ENCODE results near the gene CCDC200.
"Not testable (repeated sequence)": the region's sequence is repeated elsewhere in the genome, so short reads cannot be mapped to it uniquely, and the experiment has no call there.

Gene CCDC200

DNA sequence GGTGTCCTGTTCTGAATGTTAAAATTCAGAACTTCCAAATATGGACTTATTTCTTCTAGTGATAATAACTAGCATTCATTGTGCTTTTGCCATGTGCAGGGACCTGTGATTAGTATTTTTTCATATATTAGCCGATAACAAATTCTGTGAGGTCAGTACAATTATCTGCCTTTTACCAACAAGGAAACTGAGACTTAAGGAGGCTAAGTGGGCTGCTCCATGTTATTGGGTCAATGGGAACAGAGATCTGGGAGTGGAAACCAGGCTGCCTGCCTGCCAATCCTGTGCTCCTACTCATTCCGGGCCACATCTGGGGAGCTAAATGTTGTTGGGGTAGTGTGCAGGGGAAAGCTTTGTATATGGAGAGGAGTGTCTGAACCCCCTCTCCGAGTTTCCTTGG lies 13.1 kb downstream of the CCDC200 start:
- no peak for DNase-seq

DNA sequence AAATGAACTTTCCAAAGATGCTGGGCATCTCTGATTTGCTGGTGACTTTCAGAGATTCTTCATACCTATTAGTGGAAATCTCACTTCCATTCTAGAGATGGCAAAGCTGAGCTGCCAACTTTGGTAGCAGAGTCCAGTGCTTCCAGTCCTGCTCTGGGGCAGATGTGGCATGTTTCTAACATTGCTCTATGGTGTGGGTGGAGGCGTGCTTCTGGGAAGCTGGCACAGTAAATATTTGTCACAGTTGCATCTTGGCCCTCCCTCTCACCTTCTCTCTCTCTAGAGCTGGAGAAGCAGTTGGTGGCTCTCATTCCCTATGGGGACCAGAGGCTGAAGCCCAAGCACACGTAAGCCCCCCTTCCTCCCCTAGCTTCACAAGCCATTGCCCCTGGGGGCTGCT lies 14.9 kb downstream of the CCDC200 start:
- DNase-seq: no peak

DNA sequence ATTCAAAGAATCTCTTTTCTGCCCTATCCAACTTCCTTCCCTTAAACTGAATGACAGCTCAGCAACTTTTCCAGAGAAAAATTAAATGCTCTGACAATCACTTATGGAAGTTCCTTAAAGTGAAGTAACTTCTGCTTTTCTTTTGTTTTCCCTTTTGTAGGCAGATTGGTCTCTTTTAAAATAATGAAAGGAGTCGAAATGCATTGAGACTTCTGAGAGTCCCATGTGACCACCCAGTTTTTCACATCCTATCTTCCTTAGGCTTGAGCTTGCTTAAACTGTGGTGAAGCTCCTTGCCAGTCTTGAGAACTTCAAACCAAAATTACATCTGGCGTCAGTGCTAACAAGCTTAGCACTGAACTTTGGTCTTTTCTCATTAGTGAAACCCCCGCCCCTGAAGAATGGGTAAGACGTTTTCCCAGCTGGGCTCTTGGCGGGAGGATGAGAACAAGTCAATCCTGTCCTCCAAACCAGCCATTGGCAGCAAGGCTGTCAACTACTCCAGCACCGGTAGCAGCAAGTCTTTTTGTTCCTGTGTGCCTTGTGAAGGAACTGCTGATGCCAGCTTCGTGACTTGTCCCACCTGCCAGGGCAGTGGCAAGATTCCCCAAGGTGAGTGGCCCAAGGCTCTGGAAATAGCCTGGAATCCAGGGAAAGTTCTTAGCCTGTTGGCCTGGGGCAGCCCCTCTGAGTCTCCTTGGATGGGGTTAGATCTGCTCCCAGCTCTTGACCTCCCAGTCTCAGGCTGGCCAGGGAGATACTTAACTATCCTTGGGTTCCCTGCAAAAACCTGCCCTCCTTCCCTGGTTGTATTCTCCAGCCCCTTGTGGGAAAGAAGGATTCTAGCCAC lies 15.6 kb downstream of the CCDC200 start:
- DNase-seq: no peak

DNA sequence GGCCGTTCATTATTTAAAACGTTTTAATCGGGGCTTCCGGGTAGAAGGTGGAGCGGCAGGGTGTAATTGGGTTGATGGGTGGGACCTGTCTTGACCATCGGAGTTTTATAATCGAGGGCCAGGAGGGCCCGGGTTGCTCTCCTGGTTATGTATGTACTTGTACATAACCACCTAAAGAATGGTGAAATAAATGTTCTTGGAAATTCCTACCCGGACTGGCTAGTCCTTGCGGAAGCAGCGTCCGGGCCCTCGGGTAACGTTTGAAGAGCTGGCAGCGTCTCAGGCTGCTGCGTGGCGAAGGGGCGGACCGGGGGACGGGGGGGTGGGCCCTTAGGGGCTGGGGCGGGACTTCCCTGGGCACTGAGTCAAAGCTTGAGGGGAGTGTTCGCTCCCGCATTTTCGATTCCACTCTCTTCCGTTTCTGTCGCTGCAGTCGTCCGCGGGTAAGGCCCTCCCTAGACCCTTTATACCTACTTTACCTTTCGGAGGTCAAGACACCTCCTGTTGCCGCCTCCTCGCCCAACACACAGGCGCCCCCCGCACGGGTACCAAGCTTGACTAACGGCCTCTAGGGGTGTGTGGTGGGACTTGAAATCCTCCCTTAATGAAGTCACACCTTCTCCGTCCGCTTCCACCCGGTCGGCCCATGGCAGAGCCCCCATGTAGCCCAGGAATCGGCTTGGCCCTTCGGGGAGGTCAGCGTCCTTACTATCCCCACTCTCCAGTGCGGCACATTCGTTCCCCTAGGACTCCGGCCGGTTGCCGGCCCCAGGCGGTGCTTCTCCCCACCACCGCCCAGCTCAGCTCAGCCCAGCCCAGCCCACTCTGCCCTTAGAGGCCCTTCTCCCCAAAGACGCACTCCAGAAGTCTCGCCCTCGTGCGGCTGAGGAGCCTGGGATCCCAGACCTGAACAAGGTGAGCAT lies 16.7 kb downstream of the CCDC200 start, which contains the start of gene TMEM106A:
TMEM106A (plus strand) TSS at position 396 of the 923 bp plus-strand sequence. CDS start 1,167 bp downstream, outside the sequence.
- DNase-seq: peak; percentile 74

DNA sequence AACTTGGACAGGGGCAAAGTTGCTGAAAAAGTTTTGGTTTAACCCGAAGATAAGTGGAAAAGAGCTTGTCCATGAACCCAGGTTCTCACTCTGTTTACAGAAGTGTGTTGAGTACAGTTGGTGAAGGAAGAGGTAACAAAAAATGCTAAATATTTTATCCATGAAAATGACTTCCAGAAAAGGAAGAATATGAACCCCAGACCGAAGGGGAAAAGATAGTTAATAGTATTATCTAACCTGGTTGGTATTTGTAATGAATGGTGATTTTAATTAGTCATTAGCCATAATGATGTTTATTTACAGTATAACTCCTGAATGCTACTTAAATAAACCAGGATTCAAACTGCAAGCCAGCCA lies 17.3 kb downstream of the CCDC200 start:
- DNase-seq: no peak

DNA sequence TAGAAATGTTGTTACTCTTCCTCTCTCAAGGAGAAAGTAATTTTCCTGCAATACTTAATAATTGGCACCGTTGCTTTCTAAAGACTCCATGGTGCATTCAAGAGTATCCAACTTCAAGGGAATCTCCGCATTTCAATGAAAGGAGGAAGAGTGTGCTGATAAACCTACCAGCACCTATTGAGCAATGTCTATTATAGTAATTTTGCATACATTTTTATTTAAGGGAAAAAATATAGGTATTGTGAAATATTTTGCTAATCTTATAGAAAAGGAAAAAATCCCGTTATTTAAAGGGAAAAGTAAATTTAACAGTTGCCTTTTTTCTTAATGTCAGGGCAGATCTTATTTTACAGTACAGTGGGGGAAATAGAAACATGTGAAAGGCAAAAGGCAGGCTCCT lies 17.8 kb downstream of the CCDC200 start:
- DNase-seq: no peak

DNA sequence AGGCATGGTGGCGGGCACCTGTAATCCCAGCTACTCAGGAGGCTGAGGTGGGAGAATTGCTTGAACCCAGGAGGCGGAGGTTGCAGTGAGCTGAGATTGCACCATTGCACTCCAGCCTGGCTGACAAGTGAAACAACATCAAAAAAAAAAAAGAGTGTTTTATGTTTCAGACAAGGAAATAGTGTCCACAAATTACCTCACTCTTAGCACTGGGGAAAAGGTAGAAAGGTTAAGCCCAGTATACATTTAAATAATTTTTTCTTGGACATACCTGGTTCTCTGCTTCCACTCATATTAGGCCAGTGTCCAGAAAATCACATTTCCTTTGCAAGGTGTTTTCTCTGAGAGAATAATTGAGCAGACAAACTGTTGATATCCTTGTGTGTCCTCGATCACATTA lies 25.4 kb downstream of the CCDC200 start:
- not testable (repeated sequence) for DNase-seq

DNA sequence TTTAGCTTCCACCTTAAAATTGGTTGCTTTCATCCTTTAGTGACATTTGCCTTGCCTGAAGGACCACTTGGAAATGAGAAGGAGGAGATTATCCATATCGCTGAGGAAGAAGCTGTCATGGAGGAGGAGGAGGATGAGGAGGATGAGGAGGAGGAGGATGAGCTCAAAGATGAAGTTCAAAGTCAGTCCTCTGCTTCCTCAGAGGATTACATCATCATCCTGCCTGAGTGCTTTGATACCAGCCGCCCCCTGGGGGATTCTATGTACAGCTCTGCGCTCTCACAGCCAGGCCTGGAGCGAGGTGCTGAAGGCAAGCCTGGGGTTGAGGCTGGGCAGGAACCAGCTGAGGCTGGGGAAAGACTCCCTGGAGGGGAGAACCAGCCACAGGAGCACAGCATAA lies 28.3 kb downstream of the CCDC200 start:
- DNase-seq: no peak

DNA sequence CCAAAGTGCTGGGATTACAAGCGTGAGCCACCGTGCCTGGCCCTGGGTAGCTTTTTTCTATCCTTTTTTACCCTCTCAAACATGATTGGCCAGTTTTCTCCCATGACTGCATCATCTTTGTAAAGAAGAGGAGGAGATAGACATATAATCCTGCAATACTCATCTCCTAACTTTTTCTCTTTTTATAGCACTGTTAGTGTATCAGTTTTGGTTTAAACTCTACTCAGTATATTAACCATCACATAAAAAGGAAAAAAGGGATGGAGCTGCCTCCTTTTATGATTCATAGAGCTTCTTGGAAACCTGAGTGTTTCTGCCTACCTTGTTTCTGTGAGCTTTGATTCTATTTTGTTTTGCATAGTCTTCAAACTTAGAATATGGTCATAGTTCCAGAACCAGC lies 28.8 kb downstream of the CCDC200 start:
- no peak for DNase-seq

DNA sequence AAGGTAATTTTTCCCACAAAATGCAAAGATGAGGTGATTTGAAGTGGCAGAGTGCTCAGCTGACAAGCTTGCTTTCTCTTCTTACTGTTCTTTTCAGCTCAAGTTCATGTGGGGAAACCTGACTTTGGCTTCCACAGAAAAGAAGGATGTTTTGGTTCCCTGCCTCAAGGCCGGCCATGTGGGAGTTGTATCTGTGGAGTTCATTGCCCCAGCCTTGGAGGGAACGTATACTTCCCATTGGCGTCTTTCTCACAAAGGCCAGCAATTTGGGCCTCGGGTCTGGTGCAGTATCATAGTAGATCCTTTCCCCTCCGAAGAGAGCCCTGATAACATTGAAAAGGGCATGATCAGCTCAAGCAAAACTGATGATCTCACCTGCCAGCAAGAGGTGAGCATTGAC lies 35.2 kb downstream of the CCDC200 start:
- DNase-seq: no peak

DNA sequence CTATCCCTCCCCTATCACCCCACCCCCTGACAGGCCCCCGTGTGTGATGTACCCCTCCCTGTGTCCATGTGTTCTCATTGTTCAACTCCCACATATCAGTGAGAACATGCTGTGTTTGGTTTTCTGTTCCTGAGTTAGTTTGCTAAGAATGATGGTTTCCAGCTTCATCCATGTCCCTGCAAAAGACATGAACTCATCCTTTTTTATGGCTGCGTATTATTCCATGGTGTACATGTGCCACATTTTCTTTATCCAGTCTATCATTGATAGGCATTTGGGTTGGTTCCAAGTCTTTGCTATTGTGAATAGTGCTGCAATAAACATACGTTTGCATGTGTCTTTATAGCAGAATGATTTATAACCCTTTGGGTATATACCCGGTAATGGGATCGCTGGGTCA lies 41.8 kb downstream of the CCDC200 start:
- DNase-seq: not testable (repeated sequence)

DNA sequence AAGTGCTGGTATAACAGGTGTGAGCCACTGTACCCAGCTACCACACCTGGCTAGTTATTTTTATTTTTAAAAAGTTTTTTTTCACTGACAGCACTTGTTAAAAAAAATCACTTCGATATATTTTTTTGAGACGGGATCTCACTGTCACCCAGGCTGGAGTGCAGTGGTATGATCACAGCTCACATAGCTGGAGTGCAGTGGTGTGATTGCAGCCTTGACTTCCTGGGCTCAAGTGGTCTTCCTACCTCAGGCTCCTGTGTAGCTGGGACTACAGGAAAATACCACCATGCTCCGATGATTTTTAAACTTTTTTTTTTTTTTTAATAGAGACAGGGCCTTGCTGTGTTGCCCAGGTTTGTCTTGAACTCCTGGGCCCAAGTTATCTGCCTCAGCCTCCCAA lies 44.5 kb downstream of the CCDC200 start:
- DNase-seq: no peak

DNA sequence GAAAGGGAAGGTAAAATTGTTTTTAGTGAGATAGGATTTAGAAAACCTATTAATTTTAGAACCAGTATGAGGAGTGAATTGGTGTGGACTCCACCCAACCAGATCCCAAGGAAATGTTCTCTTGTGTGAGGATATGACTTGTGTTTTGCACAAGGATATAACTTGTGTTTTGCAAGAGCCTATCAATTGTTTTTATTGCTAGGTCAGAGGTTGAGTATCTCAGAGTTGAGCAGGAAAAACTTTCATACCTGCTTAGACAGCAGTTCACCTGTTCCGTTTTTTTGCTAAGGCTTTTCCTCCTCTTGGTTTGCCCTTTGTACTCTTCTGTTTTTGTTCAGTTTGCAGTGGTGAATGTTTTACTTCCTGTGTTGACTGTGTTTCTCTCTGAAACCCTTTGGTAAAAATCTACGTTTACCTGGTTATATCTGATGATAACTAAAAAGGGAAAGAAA lies 52.3 kb downstream of the CCDC200 start:
- no peak for DNase-seq

DNA sequence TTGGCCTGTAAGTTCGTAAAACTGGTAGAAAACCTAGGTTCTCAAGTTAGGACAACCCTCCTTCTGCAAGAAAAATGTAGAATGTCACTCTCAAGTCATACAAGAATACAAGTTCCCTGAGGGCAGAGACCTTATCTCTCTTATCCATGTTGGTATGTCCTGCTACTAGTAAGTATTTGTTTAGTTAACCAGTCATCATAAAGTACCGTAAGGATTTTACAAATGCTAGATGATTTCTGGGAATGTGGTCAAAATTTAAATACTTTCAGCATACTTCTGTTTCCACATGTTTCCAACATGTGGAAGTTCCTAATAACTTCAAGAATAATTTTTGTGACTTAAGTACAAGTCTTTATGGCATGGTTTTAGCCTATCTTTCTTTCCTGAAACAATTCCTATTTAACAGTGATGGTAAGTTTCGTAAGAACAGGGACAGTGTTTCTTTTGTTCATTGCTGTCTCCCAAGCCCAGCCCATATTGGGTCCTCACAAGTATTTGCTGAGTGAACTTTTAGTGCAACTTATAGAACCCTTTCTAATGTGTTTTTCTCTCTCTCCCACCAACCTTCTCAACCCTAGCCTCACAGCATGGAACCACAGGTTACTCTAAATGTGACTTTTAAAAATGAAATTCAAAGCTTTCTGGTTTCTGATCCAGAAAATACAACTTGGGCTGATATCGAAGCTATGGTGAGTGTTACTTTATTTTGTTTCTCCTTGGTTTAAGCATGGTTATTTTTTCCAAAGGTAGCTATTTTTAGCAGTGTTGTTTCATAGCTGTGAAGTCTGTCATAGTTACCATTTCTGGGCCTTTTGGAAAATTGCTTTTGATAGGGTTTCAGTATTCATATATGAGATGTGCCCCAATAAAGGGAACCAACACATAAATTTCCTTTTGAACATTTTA lies 53.0 kb downstream of the CCDC200 start:
- DNase-seq: no peak

DNA sequence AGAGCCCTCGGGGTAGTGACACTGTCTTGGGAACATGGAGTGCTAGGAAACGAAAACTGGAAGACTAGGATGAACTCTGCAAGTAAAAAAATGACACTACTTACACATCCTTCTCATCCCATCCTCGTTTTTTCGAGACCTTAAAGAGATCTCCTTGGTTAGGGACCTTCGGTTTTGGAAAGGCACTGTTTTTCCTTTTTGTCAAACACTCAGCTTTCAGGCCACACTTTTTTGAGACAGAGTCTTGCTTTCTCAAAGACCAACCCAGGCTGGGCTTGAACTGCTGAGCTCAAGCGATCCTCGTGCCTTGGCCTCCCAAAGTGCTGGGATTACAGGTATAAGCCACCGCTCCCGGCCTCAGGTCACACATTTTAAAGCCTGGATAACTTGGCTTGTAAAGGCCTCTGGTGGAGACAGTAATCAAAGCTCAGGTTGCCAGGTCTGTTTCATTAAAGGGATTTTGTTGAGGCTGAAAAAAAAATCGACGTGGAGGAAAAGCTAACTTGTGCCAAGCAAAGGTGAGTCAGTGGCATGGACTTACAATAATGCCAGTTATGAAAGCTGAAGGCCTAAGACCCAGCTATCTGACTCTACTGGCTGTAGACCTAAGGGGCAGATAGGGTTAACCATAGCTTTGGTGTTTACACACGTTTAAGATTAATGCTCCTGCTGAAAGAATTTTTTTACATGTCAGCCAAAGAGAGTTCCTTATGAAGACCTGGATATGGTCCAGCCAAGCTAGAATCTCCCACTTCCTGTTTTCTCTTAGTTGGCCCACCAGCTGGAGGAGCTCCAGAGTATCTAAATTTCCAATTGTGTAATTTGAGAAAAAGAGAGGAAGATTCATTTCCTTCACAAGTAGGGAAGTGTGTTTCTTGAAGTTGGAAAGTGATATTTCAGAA lies 56.6 kb downstream of the CCDC200 start:
- no peak for DNase-seq
